ENCODE measurements around the gene ULK4. TPM values are rescaled to one million over a fixed set of nuclear protein-coding genes. Genes with fewer than 3 reads are reported as not detected.
"Not testable (repeated sequence)": the region's sequence is repeated elsewhere in the genome, so short reads cannot be mapped to it uniquely, and the experiment has no call there.

Gene ULK4
- total RNA-seq, 1 donor: 42.5 TPM

GRCh38 chr3:41457176-41457575 is 504.7 kb downstream of the ULK4 start:
- Histone ChIP-seq H3K4me1 (ENCODE audit: insufficient read depth, low read length) (no peaks in the 10 kb centered on the region), H3K9me3 (ENCODE audit: low read depth, low read length) (no peaks in the 10 kb centered on the region), H3K27me3 (ENCODE audit: insufficient read depth, low read length) (no peaks in the 10 kb centered on the region), H3K4me3 (ENCODE audit: low read length) (no peak overlapping the region)

GRCh38 chr3:41456162-41456561 is 505.7 kb downstream of the ULK4 start:
- no peaks in the 10 kb centered on the region for H3K4me1 ChIP-seq (ENCODE audit: insufficient read depth, low read length)
- no peaks in the 10 kb centered on the region for H3K9me3 ChIP-seq (ENCODE audit: low read depth, low read length)

GRCh38 chr3:41453618-41454017 is 508.3 kb downstream of the ULK4 start:
- H3K4me3 ChIP-seq (ENCODE audit: low read length); H3K4me1 ChIP-seq (ENCODE audit: insufficient read depth, low read length); H3K9me3 ChIP-seq (ENCODE audit: low read depth, low read length); H3K27me3 ChIP-seq (ENCODE audit: insufficient read depth, low read length): not testable (repeated sequence)

More at GRCh38 chr3:41456162-41456561, 505.7 kb downstream of the ULK4 start:
- no peaks in the 10 kb centered on the region for H3K27me3 ChIP-seq (ENCODE audit: insufficient read depth, low read length)
- H3K4me3 ChIP-seq (ENCODE audit: low read length): no peak overlapping the region

- Histone ChIP-seq H3K4me1 (ENCODE audit: insufficient read depth, low read length) (no peaks in the 10 kb centered on the region), H3K9me3 (ENCODE audit: low read depth, low read length) (no peaks in the 10 kb centered on the region), H3K27me3 (ENCODE audit: insufficient read depth, low read length) (no peaks in the 10 kb centered on the region), H3K4me3 (ENCODE audit: low read length) (no peak overlapping the region)
Measured at GRCh38 chr3:41450416-41451231, 511.3 kb downstream of the ULK4 start.

GRCh38 chr3:41448396-41448795 is 513.5 kb downstream of the ULK4 start:
- Histone ChIP-seq H3K27me3 (ENCODE audit: insufficient read depth, low read length) (no peaks in the 10 kb centered on the region), H3K4me1 (ENCODE audit: insufficient read depth, low read length) (no peaks in the 10 kb centered on the region), H3K9me3 (ENCODE audit: low read depth, low read length) (no peaks in the 10 kb centered on the region), H3K4me3 (ENCODE audit: low read length) (no peak overlapping the region)

GRCh38 chr3:41447701-41448100 is 514.2 kb downstream of the ULK4 start:
- Histone ChIP-seq H3K27me3 (ENCODE audit: insufficient read depth, low read length) (no peaks in the 10 kb centered on the region), H3K4me3 (ENCODE audit: low read length) (no peak overlapping the region), H3K9me3 (ENCODE audit: low read depth, low read length) (no peaks in the 10 kb centered on the region), H3K4me1 (ENCODE audit: insufficient read depth, low read length) (no peaks in the 10 kb centered on the region)

- H3K9me3 ChIP-seq (ENCODE audit: low read depth, low read length): not testable (repeated sequence)
Measured at GRCh38 chr3:41446316-41446715, 515.6 kb downstream of the ULK4 start.

GRCh38 chr3:41441568-41441967 is 520.3 kb downstream of the ULK4 start:
- Histone ChIP-seq H3K4me3 (ENCODE audit: low read length) (no peak overlapping the region), H3K4me1 (ENCODE audit: insufficient read depth, low read length) (no peaks in the 10 kb centered on the region), H3K27me3 (ENCODE audit: insufficient read depth, low read length) (no peaks in the 10 kb centered on the region), H3K9me3 (ENCODE audit: low read depth, low read length) (peaks cover 6% of the 10 kb centered on the region)

More at GRCh38 chr3:41446316-41446715, 515.6 kb downstream of the ULK4 start:
- not testable (repeated sequence) for H3K4me1 ChIP-seq (ENCODE audit: insufficient read depth, low read length); H3K27me3 ChIP-seq (ENCODE audit: insufficient read depth, low read length); H3K4me3 ChIP-seq (ENCODE audit: low read length)

GRCh38 chr3:41441139-41441538 is 520.8 kb downstream of the ULK4 start:
- H3K4me1 ChIP-seq (ENCODE audit: insufficient read depth, low read length): no peaks in the 10 kb centered on the region
- no peaks in the 10 kb centered on the region for H3K27me3 ChIP-seq (ENCODE audit: insufficient read depth, low read length)
- peaks cover 6% of the 10 kb centered on the region for H3K9me3 ChIP-seq (ENCODE audit: low read depth, low read length)
- no peak overlapping the region for H3K4me3 ChIP-seq (ENCODE audit: low read length)

GRCh38 chr3:41436983-41437382 is 524.9 kb downstream of the ULK4 start:
- Histone ChIP-seq H3K4me1 (ENCODE audit: insufficient read depth, low read length) (no peaks in the 10 kb centered on the region), H3K9me3 (ENCODE audit: low read depth, low read length) (peaks cover 6% of the 10 kb centered on the region), H3K4me3 (ENCODE audit: low read length) (no peak overlapping the region), H3K27me3 (ENCODE audit: insufficient read depth, low read length) (no peaks in the 10 kb centered on the region)

- Histone ChIP-seq H3K4me3 (ENCODE audit: low read length) (no peak overlapping the region), H3K27me3 (ENCODE audit: insufficient read depth, low read length) (no peaks in the 10 kb centered on the region), H3K4me1 (ENCODE audit: insufficient read depth, low read length) (no peaks in the 10 kb centered on the region), H3K9me3 (ENCODE audit: low read depth, low read length) (no peaks in the 10 kb centered on the region)
Measured at GRCh38 chr3:41434781-41435180, 527.1 kb downstream of the ULK4 start.

GRCh38 chr3:41431386-41431785 is 530.5 kb downstream of the ULK4 start:
- no peak overlapping the region for H3K4me3 ChIP-seq (ENCODE audit: low read length)
- H3K4me1 ChIP-seq (ENCODE audit: insufficient read depth, low read length): no peaks in the 10 kb centered on the region
- no peaks in the 10 kb centered on the region for H3K27me3 ChIP-seq (ENCODE audit: insufficient read depth, low read length)

GRCh38 chr3:41430886-41431285 is 531.0 kb downstream of the ULK4 start:
- no peaks in the 10 kb centered on the region for H3K27me3 ChIP-seq (ENCODE audit: insufficient read depth, low read length)
- H3K9me3 ChIP-seq (ENCODE audit: low read depth, low read length): no peaks in the 10 kb centered on the region
- H3K4me1 ChIP-seq (ENCODE audit: insufficient read depth, low read length): no peaks in the 10 kb centered on the region
- no peak overlapping the region for H3K4me3 ChIP-seq (ENCODE audit: low read length)

More at GRCh38 chr3:41431386-41431785, 530.5 kb downstream of the ULK4 start:
- H3K9me3 ChIP-seq (ENCODE audit: low read depth, low read length): no peaks in the 10 kb centered on the region

GRCh38 chr3:41430391-41430790 is 531.5 kb downstream of the ULK4 start:
- Histone ChIP-seq H3K9me3 (ENCODE audit: low read depth, low read length) (no peaks in the 10 kb centered on the region), H3K4me3 (ENCODE audit: low read length) (no peak overlapping the region), H3K4me1 (ENCODE audit: insufficient read depth, low read length) (no peaks in the 10 kb centered on the region)

GRCh38 chr3:41426485-41426884 is 535.4 kb downstream of the ULK4 start:
- H3K27me3 ChIP-seq (ENCODE audit: insufficient read depth, low read length): no peaks in the 10 kb centered on the region
- H3K9me3 ChIP-seq (ENCODE audit: low read depth, low read length): no peaks in the 10 kb centered on the region
- no peak overlapping the region for H3K4me3 ChIP-seq (ENCODE audit: low read length)
- peaks cover 9% of the 10 kb centered on the region for H3K4me1 ChIP-seq (ENCODE audit: insufficient read depth, low read length)

More at GRCh38 chr3:41430391-41430790, 531.5 kb downstream of the ULK4 start:
- H3K27me3 ChIP-seq (ENCODE audit: insufficient read depth, low read length): no peaks in the 10 kb centered on the region

Data from mononuclear cell (primary cell).